K562 (cell line): ENCODE measurements around the gene CCDC61. TPM values are rescaled to one million over a fixed set of nuclear protein-coding genes. Genes with fewer than 3 reads are reported as not detected.

Source experiments
- AFF1 ChIP-seq, 2 experiments: fragments of 450-650 bp; IDR thresholded peaks; 2 replicates each; pipeline ENCODE4 v1.6.1; 2018; ENCODE audit warnings: mild to moderate bottlenecking in 2 of 2, low read depth in 1 of 2; ENCODE audit not compliant: partially characterized antibody in 2 of 2
- CREM ChIP-seq: IDR thresholded peaks from 2 replicates; pipeline ENCODE4 v1.6.1; 2014; ENCODE audit warnings: antibody characterized with exemption, low read depth
- MIER1 ChIP-seq: fragments of 450-650 bp; IDR thresholded peaks from 2 replicates; pipeline ENCODE4 v1.6.1; 2016; ENCODE audit warnings: antibody characterized with exemption, mild to moderate bottlenecking, low read depth
- MXI1 ChIP-seq: IDR thresholded peaks from 2 replicates; pipeline ENCODE4 v1.6.1; 2011; ENCODE audit warnings: low read depth, mild to moderate bottlenecking, improper control_type of control experiment, low read length
- RBFOX2 ChIP-seq: fragments of 200-400 bp; formaldehyde crosslinking; IDR thresholded peaks from 2 replicates; pipeline ENCODE4 v1.6.1; 2017; ENCODE audit warnings: low read depth, mild to moderate bottlenecking, low read length, moderate library complexity
- TOE1 ChIP-seq, 2 experiments: fragments of 450-650 bp in 1 of 2; sonication (generic) in 1 of 2; formaldehyde crosslinking in 1 of 2; IDR thresholded peaks; 2 replicates each; pipeline versions ENCODE4 v1.7.1 to v1.8.0; 2016 to 2022; ENCODE audit warnings: borderline replicate concordance in 2 of 2, mild to moderate bottlenecking in 2 of 2, antibody characterized with exemption in 1 of 2, inconsistent platforms in 1 of 2, low read depth in 1 of 2, missing genetic modification reagents in 1 of 2, moderate library complexity in 1 of 2
- USF1 ChIP-seq: sonication (generic); formaldehyde crosslinking; IDR thresholded peaks from 2 replicates; pipeline ENCODE4 v1.9.0; 2022; ENCODE audit warnings: mild to moderate bottlenecking, missing genetic modification reagents
- polyA plus RNA-seq, 8 experiments: library from polyadenylated mRNA; depleted of rRNA in 4 of 8; stranded (reverse) in 5 of 8; unstranded in 3 of 8; fragments of >200 nt; fragmentation: Nextera tagmentation in 2 of 8; fragmentation: Illumina TruSeq in 1 of 8; extraction: Ambion mirVana in 2 of 8; extraction: Trizol in 1 of 8; gene quantifications; 2 replicates each; pipeline versions ENCODE4 v1.2.1 to v1.2.3, GENCODE V29; 2011 to 2014; ENCODE audit warnings: inconsistent platforms in 1 of 8, missing spikeins in 1 of 8
- total RNA-seq, 7 experiments: library from RNA; depleted of rRNA in 6 of 7; stranded (reverse); fragments of >200 nt in 6 of 7; fragmentation: Illumina TruSeq in 2 of 7; extraction: Trizol in 2 of 7; gene quantifications; 2 replicates each; pipeline versions ENCODE4 v1.2.1 to v1.2.3, GENCODE V29; 2011 to 2021; ENCODE audit warnings: low replicate concordance in 1 of 7
- TF ChIP-seq, protein P1 (sequence below): fragments of 250-450 bp; sonication (Bioruptor Pico); IDR thresholded peaks from 2 replicates; pipeline ENCODE4 v1.4.0; 2020
- TF ChIP-seq, protein P2 (sequence below): IDR thresholded peaks from 2 replicates; pipeline ENCODE4 v1.6.1; 2011; ENCODE audit not compliant: insufficient read length; ENCODE audit errors: extremely low read depth

The CCDC61 gene
- total and polyA plus RNA-seq, 9 of the 15 experiments (the other 6 are each of a cell fraction or from before 2014, with no cell fraction given): 0.07 to 27.0 (median 10.3) TPM

GRCh38 chr19:45994998-45995714 lies at the start of gene CCDC61 (continued):
- TF ChIP-seq MXI1: peak; percentile 82
- TF ChIP-seq, protein P1, sequence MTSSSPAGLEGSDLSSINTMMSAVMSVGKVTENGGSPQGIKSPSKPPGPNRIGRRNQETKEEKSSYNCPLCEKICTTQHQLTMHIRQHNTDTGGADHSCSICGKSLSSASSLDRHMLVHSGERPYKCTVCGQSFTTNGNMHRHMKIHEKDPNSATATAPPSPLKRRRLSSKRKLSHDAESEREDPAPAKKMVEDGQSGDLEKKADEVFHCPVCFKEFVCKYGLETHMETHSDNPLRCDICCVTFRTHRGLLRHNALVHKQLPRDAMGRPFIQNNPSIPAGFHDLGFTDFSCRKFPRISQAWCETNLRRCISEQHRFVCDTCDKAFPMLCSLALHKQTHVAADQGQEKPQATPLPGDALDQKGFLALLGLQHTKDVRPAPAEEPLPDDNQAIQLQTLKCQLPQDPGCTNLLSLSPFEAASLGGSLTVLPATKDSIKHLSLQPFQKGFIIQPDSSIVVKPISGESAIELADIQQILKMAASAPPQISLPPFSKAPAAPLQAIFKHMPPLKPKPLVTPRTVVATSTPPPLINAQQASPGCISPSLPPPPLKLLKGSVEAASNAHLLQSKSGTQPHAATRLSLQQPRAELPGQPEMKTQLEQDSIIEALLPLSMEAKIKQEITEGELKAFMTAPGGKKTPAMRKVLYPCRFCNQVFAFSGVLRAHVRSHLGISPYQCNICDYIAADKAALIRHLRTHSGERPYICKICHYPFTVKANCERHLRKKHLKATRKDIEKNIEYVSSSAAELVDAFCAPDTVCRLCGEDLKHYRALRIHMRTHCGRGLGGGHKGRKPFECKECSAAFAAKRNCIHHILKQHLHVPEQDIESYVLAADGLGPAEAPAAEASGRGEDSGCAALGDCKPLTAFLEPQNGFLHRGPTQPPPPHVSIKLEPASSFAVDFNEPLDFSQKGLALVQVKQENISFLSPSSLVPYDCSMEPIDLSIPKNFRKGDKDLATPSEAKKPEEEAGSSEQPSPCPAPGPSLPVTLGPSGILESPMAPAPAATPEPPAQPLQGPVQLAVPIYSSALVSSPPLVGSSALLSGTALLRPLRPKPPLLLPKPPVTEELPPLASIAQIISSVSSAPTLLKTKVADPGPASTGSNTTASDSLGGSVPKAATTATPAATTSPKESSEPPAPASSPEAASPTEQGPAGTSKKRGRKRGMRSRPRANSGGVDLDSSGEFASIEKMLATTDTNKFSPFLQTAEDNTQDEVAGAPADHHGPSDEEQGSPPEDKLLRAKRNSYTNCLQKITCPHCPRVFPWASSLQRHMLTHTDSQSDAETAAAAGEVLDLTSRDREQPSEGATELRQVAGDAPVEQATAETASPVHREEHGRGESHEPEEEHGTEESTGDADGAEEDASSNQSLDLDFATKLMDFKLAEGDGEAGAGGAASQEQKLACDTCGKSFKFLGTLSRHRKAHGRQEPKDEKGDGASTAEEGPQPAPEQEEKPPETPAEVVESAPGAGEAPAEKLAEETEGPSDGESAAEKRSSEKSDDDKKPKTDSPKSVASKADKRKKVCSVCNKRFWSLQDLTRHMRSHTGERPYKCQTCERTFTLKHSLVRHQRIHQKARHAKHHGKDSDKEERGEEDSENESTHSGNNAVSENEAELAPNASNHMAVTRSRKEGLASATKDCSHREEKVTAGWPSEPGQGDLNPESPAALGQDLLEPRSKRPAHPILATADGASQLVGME: peak; percentile 57; the same call in 1 of the 2 replicates
- peak; percentile 94 for TF ChIP-seq USF1 (CRISPR knock-in tag)
- TF ChIP-seq MIER1: 0 out of 2 replicates have a peak, but pooled peaks have one; percentile 53
- TF ChIP-seq AFF1 (IDR thresholded peaks at IDR 0.05; ENCODE audit: low read depth in 1 of 2, partially characterized antibody in 2 of 2): peak in 1 of 2 experiments; percentile 69
- TF ChIP-seq, protein P2, sequence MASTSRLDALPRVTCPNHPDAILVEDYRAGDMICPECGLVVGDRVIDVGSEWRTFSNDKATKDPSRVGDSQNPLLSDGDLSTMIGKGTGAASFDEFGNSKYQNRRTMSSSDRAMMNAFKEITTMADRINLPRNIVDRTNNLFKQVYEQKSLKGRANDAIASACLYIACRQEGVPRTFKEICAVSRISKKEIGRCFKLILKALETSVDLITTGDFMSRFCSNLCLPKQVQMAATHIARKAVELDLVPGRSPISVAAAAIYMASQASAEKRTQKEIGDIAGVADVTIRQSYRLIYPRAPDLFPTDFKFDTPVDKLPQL: no peak
- TF ChIP-seq RBFOX2: peak; percentile 91
- peak; percentile 80 for TF ChIP-seq CREM
- TF ChIP-seq TOE1 (IDR thresholded peaks at IDR 0.05; ENCODE audit: borderline replicate concordance): peak; percentile 8; the same call in 1 of the 2 replicates
- no peak for TF ChIP-seq TOE1 (CRISPR knock-in tag; IDR thresholded peaks at IDR 0.05; ENCODE audit: borderline replicate concordance, low read depth)
